ENCODE measurements around the gene IER3IP1. TPM values are rescaled to one million over a fixed set of nuclear protein-coding genes. Genes with fewer than 3 reads are reported as not detected.
A peak's percentile ranks its signal among the peaks of the same experiment; 100 is the strongest.
"Not testable (repeated sequence)": the region's sequence is repeated elsewhere in the genome, so short reads cannot be mapped to it uniquely, and the experiment has no call there.

The IER3IP1 gene
- total RNA-seq = 10 to 100 TPM; 15.1 to 27.0 (median 22.7) TPM

- peak within 1 kb of the TSS; percentile 74 to 99 (median 88) for H3K4me3 ChIP-seq
- peak; percentile 74 to 93 (median 92) for ATAC-seq (replicated peaks in 6 of 8)
Observed at GRCh38 chr18:47175898-47176575, at the start of gene IER3IP1. Gene IER3IP1, minus strand, starts transcription at chr18:47176364. Its CDS starts 87 bp downstream, at chr18:47176277.

GRCh38 chr18:47215554-47216138 lies 39.5 kb upstream of the IER3IP1 start:
- ATAC-seq (replicated peaks in 6 of 8) = peak; percentile 63 to 93 (median 78)
- 0 to 6% (median 0%) methylated on average over 1 to 5 of the region's 5 CpGs; no CpG with 5 or more reads in 2 of the 10 experiments for WGBS, 10 experiments
- H3K4me1 ChIP-seq (replicated peaks in 1 of 2) = no peaks in the 10 kb centered on the region
- no peak overlapping the region for H3K4me3 ChIP-seq
- H3K27ac ChIP-seq = no peak overlapping the region
- in situ Hi-C loops (cut with MboI; ENCODE audit: low pct_unique_long_range_greater_than_20kb in 2 of 9, low sequenced_read_pairs in 9 of 9, unreplicated experiment in 9 of 9) = loop anchor here in 8 of 9 experiments (5.0 to 25.0 kb wide), 5 partner anchors 522 to 547 kb away; no protein-coding TSS in a partner anchor

More at GRCh38 chr18:47175898-47176575, at the start of gene IER3IP1:
- 0 to 2% (median 0%) methylated on average over 1 to 15 of the region's 48 CpGs; no CpG with 5 or more reads in 3 of the 10 experiments for WGBS, 10 experiments
- in situ Hi-C loops (cut with MboI; ENCODE audit: low pct_unique_long_range_greater_than_20kb in 2 of 9, low sequenced_read_pairs in 9 of 9, unreplicated experiment in 9 of 9) = no loop called here
- H3K27ac ChIP-seq = peak within 1 kb of the TSS; percentile 85 to 94
- peaks cover 7 to 8% of the 10 kb centered on the region in 2 donors for H3K4me1 ChIP-seq (replicated peaks in 1 of 2)

GRCh38 chr18:47209171-47209570 lies 33.0 kb upstream of the IER3IP1 start:
- no peak overlapping the region for H3K4me3 ChIP-seq
- no peak overlapping the region for H3K27ac ChIP-seq
- ATAC-seq (replicated peaks in 6 of 8) = no peak
- in situ Hi-C loops (cut with MboI; ENCODE audit: low pct_unique_long_range_greater_than_20kb in 2 of 9, low sequenced_read_pairs in 9 of 9, unreplicated experiment in 9 of 9) = loop anchor here in 2 of 9 experiments (25.0 kb wide), 2 partner anchors 528 to 553 kb away; no protein-coding TSS in a partner anchor
- H3K4me1 ChIP-seq (replicated peaks in 1 of 2) = no peaks in the 10 kb centered on the region
- 17 to 100% (median 88%) methylated on average over 1 of the region's 1 CpG; no CpG with 5 or more reads in 6 of the 10 experiments for WGBS, 10 experiments

GRCh38 chr18:47206945-47207637 lies 30.9 kb upstream of the IER3IP1 start:
- in situ Hi-C loops (cut with MboI; ENCODE audit: low pct_unique_long_range_greater_than_20kb in 2 of 9, low sequenced_read_pairs in 9 of 9, unreplicated experiment in 9 of 9) = loop anchor here in 2 of 9 experiments (25.0 kb wide), 2 partner anchors 530 to 555 kb away; no protein-coding TSS in a partner anchor
- WGBS, 10 experiments = 0 to 71% (median 17%) methylated on average over 1 to 2 of the region's 2 CpGs; no CpG with 5 or more reads in 3 of the 10 experiments
- H3K27ac ChIP-seq = no peak overlapping the region

GRCh38 chr18:47204908-47205522 lies 28.9 kb upstream of the IER3IP1 start:
- H3K27ac ChIP-seq = no peak overlapping the region

More at GRCh38 chr18:47206945-47207637, 30.9 kb upstream of the IER3IP1 start:
- Histone ChIP-seq H3K4me1 (replicated peaks in 1 of 2) (no peaks in the 10 kb centered on the region), H3K4me3 (no peak overlapping the region)
- ATAC-seq (replicated peaks in 6 of 8) = no peak

GRCh38 chr18:47203626-47204464 lies 27.7 kb upstream of the IER3IP1 start:
- Histone ChIP-seq H3K4me1 (replicated peaks in 1 of 2) (no peaks in the 10 kb centered on the region), H3K4me3 (no peak overlapping the region), H3K27ac (no peak overlapping the region)
- WGBS, 10 experiments = 10 to 100% (median 51%) methylated on average over 1 to 3 of the region's 3 CpGs
- in situ Hi-C loops (cut with MboI; ENCODE audit: low pct_unique_long_range_greater_than_20kb in 2 of 9, low sequenced_read_pairs in 9 of 9, unreplicated experiment in 9 of 9) = loop anchor here in 2 of 9 experiments (25.0 kb wide), 2 partner anchors 533 to 558 kb away; no protein-coding TSS in a partner anchor
- ATAC-seq (replicated peaks in 6 of 8) = no peak

More at GRCh38 chr18:47204908-47205522, 28.9 kb upstream of the IER3IP1 start:
- in situ Hi-C loops (cut with MboI; ENCODE audit: low pct_unique_long_range_greater_than_20kb in 2 of 9, low sequenced_read_pairs in 9 of 9, unreplicated experiment in 9 of 9) = loop anchor here in 2 of 9 experiments (25.0 kb wide), 2 partner anchors 532 to 557 kb away; no protein-coding TSS in a partner anchor
- H3K4me1 ChIP-seq (replicated peaks in 1 of 2) = no peaks in the 10 kb centered on the region
- WGBS, 10 experiments = 0 to 100% (median 40%) methylated on average over 1 to 3 of the region's 3 CpGs
- peak in 4 of 8 experiments; percentile 61 to 78 (median 77) for ATAC-seq (replicated peaks in 6 of 8)
- H3K4me3 ChIP-seq = no peak overlapping the region

GRCh38 chr18:47195961-47196360 lies 19.8 kb upstream of the IER3IP1 start:
- H3K4me1 ChIP-seq (replicated peaks in 1 of 2); H3K4me3 ChIP-seq; H3K27ac ChIP-seq; in situ Hi-C loops (cut with MboI; ENCODE audit: low pct_unique_long_range_greater_than_20kb in 2 of 9, low sequenced_read_pairs in 9 of 9, unreplicated experiment in 9 of 9); ATAC-seq (replicated peaks in 6 of 8): not testable (repeated sequence)
- 0 to 100% (median 82%) methylated on average over 1 to 3 of the region's 3 CpGs; no CpG with 5 or more reads in 5 of the 10 experiments for WGBS, 10 experiments

GRCh38 chr18:47191961-47192360 lies 15.8 kb upstream of the IER3IP1 start:
- Histone ChIP-seq H3K4me3 (no peak overlapping the region), H3K27ac (no peak overlapping the region), H3K4me1 (replicated peaks in 1 of 2) (no peaks in the 10 kb centered on the region)
- 50 to 100% (median 81%) methylated on average over 1 to 2 of the region's 2 CpGs; no CpG with 5 or more reads in 2 of the 10 experiments for WGBS, 10 experiments
- no peak for ATAC-seq (replicated peaks in 6 of 8)
- in situ Hi-C loops (cut with MboI; ENCODE audit: low pct_unique_long_range_greater_than_20kb in 2 of 9, low sequenced_read_pairs in 9 of 9, unreplicated experiment in 9 of 9) = no loop called here

GRCh38 chr18:47187721-47188120 lies 11.6 kb upstream of the IER3IP1 start:
- in situ Hi-C loops (cut with MboI; ENCODE audit: low pct_unique_long_range_greater_than_20kb in 2 of 9, low sequenced_read_pairs in 9 of 9, unreplicated experiment in 9 of 9) = no loop called here
- no peaks in the 10 kb centered on the region for H3K4me1 ChIP-seq (replicated peaks in 1 of 2)
- H3K4me3 ChIP-seq = no peak overlapping the region
- ATAC-seq (replicated peaks in 6 of 8) = no peak
- no peak overlapping the region for H3K27ac ChIP-seq
- WGBS, 10 experiments = 55 to 100% (median 88%) methylated on average over 2 to 7 of the region's 7 CpGs; no CpG with 5 or more reads in 2 of the 10 experiments

GRCh38 chr18:47184419-47185050 lies 8.4 kb upstream of the IER3IP1 start:
- 34 to 90% (median 83%) methylated on average over 1 to 5 of the region's 5 CpGs; no CpG with 5 or more reads in 3 of the 10 experiments for WGBS, 10 experiments
- Histone ChIP-seq H3K27ac (no peak overlapping the region), H3K4me3 (no peak overlapping the region), H3K4me1 (replicated peaks in 1 of 2) (peaks cover 0 to 3% of the 10 kb centered on the region in 2 donors)
- in situ Hi-C loops (cut with MboI; ENCODE audit: low pct_unique_long_range_greater_than_20kb in 2 of 9, low sequenced_read_pairs in 9 of 9, unreplicated experiment in 9 of 9) = no loop called here
- ATAC-seq (replicated peaks in 6 of 8) = peak in 6 of 8 experiments; percentile 32 to 86 (median 62)

GRCh38 chr18:47182156-47182555 lies 6.0 kb upstream of the IER3IP1 start:
- WGBS, 10 experiments = 25 to 100% (median 80%) methylated on average over 1 to 3 of the region's 5 CpGs; no CpG with 5 or more reads in 5 of the 10 experiments
- in situ Hi-C loops (cut with MboI; ENCODE audit: low pct_unique_long_range_greater_than_20kb in 2 of 9, low sequenced_read_pairs in 9 of 9, unreplicated experiment in 9 of 9); H3K27ac ChIP-seq; H3K4me3 ChIP-seq; ATAC-seq (replicated peaks in 6 of 8); H3K4me1 ChIP-seq (replicated peaks in 1 of 2): not testable (repeated sequence)
